Measurements from ENCODE around the gene DNM3. TPM values are rescaled to one million over a fixed set of nuclear protein-coding genes. Genes with fewer than 3 reads are reported as not detected.

The DNM3 gene
- total RNA-seq, 1 experiment from 2014 or later = 2.7 TPM

GRCh38 chr1:171865106-171865505 lies 23.8 kb downstream of the DNM3 start:
- no peak overlapping the region for H3K27ac ChIP-seq (ENCODE audit: insufficient read length, low read depth, low read length)
- H3K79me1 ChIP-seq (ENCODE audit: insufficient read depth, low read depth, low read length, poor library complexity, severe bottlenecking) = no peaks in the 10 kb centered on the region
- no peak overlapping the region for H2BK5ac ChIP-seq (ENCODE audit: insufficient read length, low read length)
- H4K8ac ChIP-seq (replicated peaks; ENCODE audit: insufficient read length, low read depth, low read length) = no peak overlapping the region
- H4K5ac ChIP-seq (ENCODE audit: insufficient read length, low read depth, low read length) = no peak overlapping the region
- H2BK15ac ChIP-seq (ENCODE audit: low read depth, low read length) = no peak overlapping the region
- no peak overlapping the region for H3K14ac ChIP-seq (ENCODE audit: insufficient read depth, low read length)
- no peak overlapping the region for H3K4ac ChIP-seq (ENCODE audit: low read depth, low read length)
- no peaks in the 10 kb centered on the region for H3K4me1 ChIP-seq (ENCODE audit: insufficient read depth, low read length)
- H3K23me2 ChIP-seq (ENCODE audit: insufficient read length, low read depth, low read length, poor library complexity, severe bottlenecking) = no peaks in the 10 kb centered on the region
- H3K23ac ChIP-seq (ENCODE audit: insufficient read length, low read depth, low read length) = no peak overlapping the region
- TF ChIP-seq CTCF (conservative IDR thresholded peaks at IDR 0.05) = no peak
- H3K56ac ChIP-seq (ENCODE audit: insufficient read length, low read depth, low read length) = no peak overlapping the region
- H2BK120ac ChIP-seq (ENCODE audit: low read depth, low read length, poor library complexity, severe bottlenecking) = no peak overlapping the region
- no peak overlapping the region for H2AK5ac ChIP-seq (ENCODE audit: insufficient read length, low read length)
- H2AFZ ChIP-seq (ENCODE audit: low read length) = no peak overlapping the region
- DNase-seq = no peak
- no peaks in the 10 kb centered on the region for H3K9me3 ChIP-seq (ENCODE audit: control insufficient read depth, low read depth, low read length)
- H4K91ac ChIP-seq (ENCODE audit: insufficient read length, low read depth, low read length) = no peak overlapping the region
- no peaks in the 10 kb centered on the region for H3K4me1 Mint-ChIP-seq
- H3K27me3 ChIP-seq (ENCODE audit: insufficient read depth, low read length) = no peaks in the 10 kb centered on the region
- no peaks in the 10 kb centered on the region for H3K79me2 ChIP-seq (ENCODE audit: insufficient read depth, low read length)
- no peak overlapping the region for H2BK20ac ChIP-seq (ENCODE audit: low read depth, low read length, poor library complexity, severe bottlenecking)
- no peaks in the 10 kb centered on the region; a peak in 1 of 7 replicates for H3K36me3 Mint-ChIP-seq (ENCODE audit: insufficient read depth in 1 of 3, low read depth in 3 of 3)
- no peak overlapping the region for H3K18ac ChIP-seq (ENCODE audit: insufficient read length, low read depth, low read length)
- H3K9ac ChIP-seq (ENCODE audit: extremely low read depth, insufficient read length, low read length) = no peak overlapping the region
- no peak overlapping the region for H2BK12ac ChIP-seq (ENCODE audit: insufficient read length, low read depth, low read length)
- H4K20me1 ChIP-seq (ENCODE audit: control insufficient read depth, insufficient read depth, insufficient read length) = no peaks in the 10 kb centered on the region
- no peak overlapping the region for H3K4me2 ChIP-seq (ENCODE audit: insufficient read depth, insufficient read length, low read length)
- H3K27me3 Mint-ChIP-seq (ENCODE audit: low read depth) = no peaks in the 10 kb centered on the region
- H3K9me3 Mint-ChIP-seq = no peaks in the 10 kb centered on the region
- H3K4me3 Mint-ChIP-seq = no peak overlapping the region
- H3K27ac Mint-ChIP-seq = no peak overlapping the region
- no CpG with 5 or more reads among the region's 6 CpGs for WGBS (ENCODE audit: extremely low coverage, insufficient read length, low lambda C conversion rate)
- no peak overlapping the region for H3T11ph ChIP-seq (ENCODE audit: low read length)
